Measurements from ENCODE around the gene RAB33B.
"Not testable (repeated sequence)": the region's sequence is repeated elsewhere in the genome, so short reads cannot be mapped to it uniquely, and the experiment has no call there.

RAB33B gene

GRCh38 chr4:139461022-139461628, 7.2 kb downstream of the RAB33B start:
- H3K4me1 ChIP-seq (ENCODE audit: control insufficient read depth, insufficient read depth, low read length) = peaks cover 1% of the 10 kb centered on the region; the same call in 1 of the 2 replicates
- peak overlapping the region; percentile 32 for H3K27ac ChIP-seq (ENCODE audit: low read length)
- no peaks in the 10 kb centered on the region for H3K27me3 ChIP-seq (ENCODE audit: control insufficient read depth, insufficient read depth, low read length)
- peak; percentile 71 for DNase-seq (ENCODE audit: low read depth, low spot score)
- WGBS (ENCODE audit: insufficient coverage, insufficient read length) = no CpG with 5 or more reads among the region's 5 CpGs
- no peaks in the 10 kb centered on the region for H3K9me3 ChIP-seq (ENCODE audit: control insufficient read depth, insufficient read depth, low read length)
- H3K4me3 ChIP-seq (ENCODE audit: low read length) = no peak overlapping the region
- no peaks in the 10 kb centered on the region for H3K36me3 ChIP-seq (ENCODE audit: control insufficient read depth, insufficient read depth, low read length)

- H3K9me3 ChIP-seq (ENCODE audit: control insufficient read depth, insufficient read depth, low read length); H3K27me3 ChIP-seq (ENCODE audit: control insufficient read depth, insufficient read depth, low read length); DNase-seq (ENCODE audit: low read depth, low spot score); H3K27ac ChIP-seq (ENCODE audit: low read length); H3K4me3 ChIP-seq (ENCODE audit: low read length); H3K4me1 ChIP-seq (ENCODE audit: control insufficient read depth, insufficient read depth, low read length); H3K36me3 ChIP-seq (ENCODE audit: control insufficient read depth, insufficient read depth, low read length): not testable (repeated sequence)
- WGBS (ENCODE audit: insufficient coverage, insufficient read length) = no CpG with 5 or more reads among the region's 5 CpGs
Measured at GRCh38 chr4:139464512-139464911, 10.6 kb downstream of the RAB33B start.

GRCh38 chr4:139465922-139466321, 12.0 kb downstream of the RAB33B start:
- Histone ChIP-seq H3K27ac (ENCODE audit: low read length) (no peak overlapping the region), H3K4me3 (ENCODE audit: low read length) (no peak overlapping the region), H3K4me1 (ENCODE audit: control insufficient read depth, insufficient read depth, low read length) (no peaks in the 10 kb centered on the region), H3K9me3 (ENCODE audit: control insufficient read depth, insufficient read depth, low read length) (no peaks in the 10 kb centered on the region), H3K36me3 (ENCODE audit: control insufficient read depth, insufficient read depth, low read length) (no peaks in the 10 kb centered on the region), H3K27me3 (ENCODE audit: control insufficient read depth, insufficient read depth, low read length) (no peaks in the 10 kb centered on the region)
- no peak for DNase-seq (ENCODE audit: low read depth, low spot score)
- WGBS (ENCODE audit: insufficient coverage, insufficient read length) = no CpG with 5 or more reads among the region's 4 CpGs

GRCh38 chr4:139468756-139469155, 14.8 kb downstream of the RAB33B start:
- not testable (repeated sequence) for H3K4me1 ChIP-seq (ENCODE audit: control insufficient read depth, insufficient read depth, low read length); DNase-seq (ENCODE audit: low read depth, low spot score); H3K4me3 ChIP-seq (ENCODE audit: low read length); H3K27me3 ChIP-seq (ENCODE audit: control insufficient read depth, insufficient read depth, low read length); H3K9me3 ChIP-seq (ENCODE audit: control insufficient read depth, insufficient read depth, low read length); H3K27ac ChIP-seq (ENCODE audit: low read length); H3K36me3 ChIP-seq (ENCODE audit: control insufficient read depth, insufficient read depth, low read length)

- H3K36me3 ChIP-seq (ENCODE audit: control insufficient read depth, insufficient read depth, low read length) = no peaks in the 10 kb centered on the region; the same call in 1 of the 2 replicates
- no peaks in the 10 kb centered on the region for H3K9me3 ChIP-seq (ENCODE audit: control insufficient read depth, insufficient read depth, low read length)
Measured at GRCh38 chr4:139469216-139469615, 15.3 kb downstream of the RAB33B start.

GRCh38 chr4:139469869-139470268, 15.9 kb downstream of the RAB33B start:
- Histone ChIP-seq H3K4me1 (ENCODE audit: control insufficient read depth, insufficient read depth, low read length) (no peaks in the 10 kb centered on the region), H3K36me3 (ENCODE audit: control insufficient read depth, insufficient read depth, low read length) (no peaks in the 10 kb centered on the region; the same call in 1 of the 2 replicates), H3K9me3 (ENCODE audit: control insufficient read depth, insufficient read depth, low read length) (no peaks in the 10 kb centered on the region), H3K27ac (ENCODE audit: low read length) (no peak overlapping the region), H3K27me3 (ENCODE audit: control insufficient read depth, insufficient read depth, low read length) (no peaks in the 10 kb centered on the region), H3K4me3 (ENCODE audit: low read length) (no peak overlapping the region)
- DNase-seq (ENCODE audit: low read depth, low spot score) = no peak
- no CpG with 5 or more reads among the region's 1 CpG for WGBS (ENCODE audit: insufficient coverage, insufficient read length)

More at GRCh38 chr4:139469216-139469615, 15.3 kb downstream of the RAB33B start:
- no peaks in the 10 kb centered on the region for H3K4me1 ChIP-seq (ENCODE audit: control insufficient read depth, insufficient read depth, low read length)
- H3K27ac ChIP-seq (ENCODE audit: low read length) = no peak overlapping the region
- no CpG with 5 or more reads among the region's 2 CpGs for WGBS (ENCODE audit: insufficient coverage, insufficient read length)
- no peak for DNase-seq (ENCODE audit: low read depth, low spot score)
- H3K4me3 ChIP-seq (ENCODE audit: low read length) = no peak overlapping the region
- H3K27me3 ChIP-seq (ENCODE audit: control insufficient read depth, insufficient read depth, low read length) = no peaks in the 10 kb centered on the region

- Histone ChIP-seq H3K27ac (ENCODE audit: low read length) (no peak overlapping the region), H3K36me3 (ENCODE audit: control insufficient read depth, insufficient read depth, low read length) (no peaks in the 10 kb centered on the region; the same call in 1 of the 2 replicates), H3K4me3 (ENCODE audit: low read length) (no peak overlapping the region), H3K27me3 (ENCODE audit: control insufficient read depth, insufficient read depth, low read length) (no peaks in the 10 kb centered on the region), H3K4me1 (ENCODE audit: control insufficient read depth, insufficient read depth, low read length) (no peaks in the 10 kb centered on the region), H3K9me3 (ENCODE audit: control insufficient read depth, insufficient read depth, low read length) (no peaks in the 10 kb centered on the region)
- DNase-seq (ENCODE audit: low read depth, low spot score) = no peak
Measured at GRCh38 chr4:139470295-139470694, 16.4 kb downstream of the RAB33B start.

GRCh38 chr4:139470997-139471665, 17.2 kb downstream of the RAB33B start:
- Histone ChIP-seq H3K4me3 (ENCODE audit: low read length) (no peak overlapping the region), H3K9me3 (ENCODE audit: control insufficient read depth, insufficient read depth, low read length) (no peaks in the 10 kb centered on the region), H3K4me1 (ENCODE audit: control insufficient read depth, insufficient read depth, low read length) (no peaks in the 10 kb centered on the region), H3K27me3 (ENCODE audit: control insufficient read depth, insufficient read depth, low read length) (no peaks in the 10 kb centered on the region), H3K27ac (ENCODE audit: low read length) (no peak overlapping the region), H3K36me3 (ENCODE audit: control insufficient read depth, insufficient read depth, low read length) (no peaks in the 10 kb centered on the region; the same call in 1 of the 2 replicates)
- no CpG with 5 or more reads among the region's 6 CpGs for WGBS (ENCODE audit: insufficient coverage, insufficient read length)
- DNase-seq (ENCODE audit: low read depth, low spot score) = no peak

GRCh38 chr4:139472852-139473251, 18.9 kb downstream of the RAB33B start:
- Histone ChIP-seq H3K27me3 (ENCODE audit: control insufficient read depth, insufficient read depth, low read length) (no peaks in the 10 kb centered on the region), H3K4me3 (ENCODE audit: low read length) (no peak overlapping the region), H3K9me3 (ENCODE audit: control insufficient read depth, insufficient read depth, low read length) (no peaks in the 10 kb centered on the region), H3K36me3 (ENCODE audit: control insufficient read depth, insufficient read depth, low read length) (no peaks in the 10 kb centered on the region; the same call in 1 of the 2 replicates), H3K4me1 (ENCODE audit: control insufficient read depth, insufficient read depth, low read length) (no peaks in the 10 kb centered on the region), H3K27ac (ENCODE audit: low read length) (no peak overlapping the region)
- no peak for DNase-seq (ENCODE audit: low read depth, low spot score)
- no CpG with 5 or more reads among the region's 3 CpGs for WGBS (ENCODE audit: insufficient coverage, insufficient read length)

- Histone ChIP-seq H3K4me3 (ENCODE audit: low read length) (no peak overlapping the region), H3K4me1 (ENCODE audit: control insufficient read depth, insufficient read depth, low read length) (no peaks in the 10 kb centered on the region), H3K27ac (ENCODE audit: low read length) (no peak overlapping the region), H3K36me3 (ENCODE audit: control insufficient read depth, insufficient read depth, low read length) (no peaks in the 10 kb centered on the region; the same call in 1 of the 2 replicates), H3K27me3 (ENCODE audit: control insufficient read depth, insufficient read depth, low read length) (no peaks in the 10 kb centered on the region), H3K9me3 (ENCODE audit: control insufficient read depth, insufficient read depth, low read length) (no peaks in the 10 kb centered on the region)
- DNase-seq (ENCODE audit: low read depth, low spot score) = no peak
- no CpG with 5 or more reads among the region's 4 CpGs for WGBS (ENCODE audit: insufficient coverage, insufficient read length)
Measured at GRCh38 chr4:139476363-139476762, 22.4 kb downstream of the RAB33B start.

GRCh38 chr4:139481465-139481864, 27.5 kb downstream of the RAB33B start:
- no CpG with 5 or more reads among the region's 1 CpG for whole genome bisulfite sequencing (ENCODE audit: insufficient coverage, insufficient read length)
- no peaks in the 10 kb centered on the region for H3K36me3 ChIP-seq (ENCODE audit: control insufficient read depth, insufficient read depth, low read length)
- no peaks in the 10 kb centered on the region for H3K27me3 ChIP-seq (ENCODE audit: control insufficient read depth, insufficient read depth, low read length)
- no peaks in the 10 kb centered on the region for H3K4me1 ChIP-seq (ENCODE audit: control insufficient read depth, insufficient read depth, low read length)
- no peak for DNase-seq (ENCODE audit: low read depth, low spot score)
- H3K27ac ChIP-seq (ENCODE audit: low read length) = no peak overlapping the region
- no peaks in the 10 kb centered on the region for H3K9me3 ChIP-seq (ENCODE audit: control insufficient read depth, insufficient read depth, low read length)
- H3K4me3 ChIP-seq (ENCODE audit: low read length) = no peak overlapping the region
